ENCODE results near the gene FOXJ1. TPM values are rescaled to one million over a fixed set of nuclear protein-coding genes. Genes with fewer than 3 reads are reported as not detected.

Gene FOXJ1
- polyA plus RNA-seq, 1 of the 3 experiments (the other 2 are of a cell fraction) = not detected

GRCh38 chr17:76160896-76161528, 20.0 kb upstream of the FOXJ1 start:
- CTCF ChIA-PET = interaction anchor here (0.7 to 4.6 kb wide), 7 partner anchors 10 to 118 kb away, joined by 3 to 27 read pairs (median 5); no protein-coding TSS in a partner anchor
- Histone ChIP-seq H3K36me3 (replicated peaks in 1 of 2; ENCODE audit: control insufficient read depth in 1 of 2, insufficient read depth in 2 of 2, low read length in 1 of 2) (peaks cover 0 to 4% of the 10 kb centered on the region in 2 experiments), H3K27me3 (ENCODE audit: insufficient read depth) (no peaks in the 10 kb centered on the region), H3K4me1 (ENCODE audit: control insufficient read depth in 1 of 2, insufficient read depth in 2 of 2, low read depth in 1 of 2, low read length in 1 of 2) (no peaks in the 10 kb centered on the region), H4K20me1 (ENCODE audit: insufficient read depth) (no peaks in the 10 kb centered on the region), H3F3A (replicated peaks; ENCODE audit: insufficient read depth) (no peaks in the 10 kb centered on the region), H3K27ac (ENCODE audit: low read depth in 2 of 2, low read length in 1 of 2) (no peak overlapping the region), H3K9ac (no peak overlapping the region), H3K4me2 (no peak overlapping the region), H3K9me2 (no peaks in the 10 kb centered on the region), H3K9me3 (no peaks in the 10 kb centered on the region), H3K79me2 (ENCODE audit: insufficient read depth) (no peaks in the 10 kb centered on the region), H3K4me3 (ENCODE audit: low read depth in 2 of 2, low read length in 1 of 2) (no peak overlapping the region), H2AFZ (ENCODE audit: low read depth) (no peak overlapping the region)
- 77% methylated on average over 8 of the region's 8 CpGs for WGBS (ENCODE audit: low lambda C conversion rate)
- POLR2A ChIA-PET = no interaction called here
- no peak for DNase-seq
- TF ChIP-seq NRF1 (IDR thresholded peaks at IDR 0.05; ENCODE audit: low read depth, low read length) = no peak
- no peak for TF ChIP-seq SMC3 (IDR thresholded peaks at IDR 0.05; ENCODE audit: low read depth, low read length)
- TF ChIP-seq YY1 (IDR thresholded peaks at IDR 0.05; ENCODE audit: low read depth) = no peak
- TF ChIP-seq IRF3 (IDR thresholded peaks at IDR 0.05; ENCODE audit: low read depth, low read length) = no peak
- no peak for TF ChIP-seq FOSL2 (IDR thresholded peaks at IDR 0.05; ENCODE audit: borderline replicate concordance, low read depth)
- no peak for TF ChIP-seq POLR2AphosphoS5 (IDR thresholded peaks at IDR 0.05; ENCODE audit: low read depth, low read length)

GRCh38 chr17:76159157-76159556, 18.1 kb upstream of the FOXJ1 start:
- H2AFZ ChIP-seq (ENCODE audit: low read depth) = no peak overlapping the region
- TF ChIP-seq USF1 (IDR thresholded peaks at IDR 0.05; ENCODE audit: borderline replicate concordance, low read depth) (no peak), CTCF (IDR thresholded peaks at IDR 0.05) (no peak)
- no peak overlapping the region for H3K9ac ChIP-seq
- H3K27ac ChIP-seq (ENCODE audit: low read depth in 2 of 2, low read length in 1 of 2) = no peak overlapping the region
- DNase-seq = no peak
- no peaks in the 10 kb centered on the region for H3K9me3 ChIP-seq
- no peaks in the 10 kb centered on the region for H3K9me2 ChIP-seq
- no peaks in the 10 kb centered on the region for H3K79me2 ChIP-seq (ENCODE audit: insufficient read depth)
- H3F3A ChIP-seq (replicated peaks; ENCODE audit: insufficient read depth) = no peaks in the 10 kb centered on the region
- 83% methylated on average over 9 of the region's 9 CpGs for WGBS (ENCODE audit: low lambda C conversion rate)
- H3K4me2 ChIP-seq = no peak overlapping the region
- peaks cover 0 to 7% of the 10 kb centered on the region in 2 experiments for H3K36me3 ChIP-seq (replicated peaks in 1 of 2; ENCODE audit: control insufficient read depth in 1 of 2, insufficient read depth in 2 of 2, low read length in 1 of 2)
- ChIA-PET CTCF (interaction anchor here (1.0 to 4.6 kb wide), 7 partner anchors 16 to 154 kb away, joined by 3 to 27 read pairs (median 4); no protein-coding TSS in a partner anchor), POLR2A (no interaction called here)
- no peaks in the 10 kb centered on the region for H3K27me3 ChIP-seq (ENCODE audit: insufficient read depth)
- no peaks in the 10 kb centered on the region for H4K20me1 ChIP-seq (ENCODE audit: insufficient read depth)
- H3K4me3 ChIP-seq (ENCODE audit: low read depth in 2 of 2, low read length in 1 of 2) = no peak overlapping the region
- H3K4me1 ChIP-seq (ENCODE audit: control insufficient read depth in 1 of 2, insufficient read depth in 2 of 2, low read depth in 1 of 2, low read length in 1 of 2) = no peaks in the 10 kb centered on the region
